ENCODE data around the gene GCDH.

The GCDH gene

DNA sequence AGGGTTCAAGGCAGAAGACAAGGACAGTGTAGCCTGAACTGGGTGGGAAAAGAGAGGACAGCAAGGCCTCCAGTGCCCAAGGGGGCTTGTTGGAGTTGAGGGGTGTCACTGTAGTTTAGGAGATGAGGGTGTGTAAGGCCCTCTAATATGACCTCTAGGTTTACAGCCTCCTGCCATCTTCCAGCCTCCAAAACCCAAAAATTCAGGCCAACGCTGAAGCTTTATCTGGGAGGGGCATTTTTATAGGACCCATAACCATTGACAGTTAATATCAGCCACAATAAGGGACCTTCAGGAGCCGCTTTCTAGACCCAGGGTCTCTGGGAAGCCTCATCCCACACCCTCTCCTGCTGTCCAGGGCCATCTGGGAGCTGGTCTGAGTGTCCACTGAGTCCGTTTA is 6.8 kb upstream of the GCDH start:
- no peak for DNase-seq (ENCODE audit: low read depth in 2 of 2)
- TF ChIP-seq, protein P1, sequence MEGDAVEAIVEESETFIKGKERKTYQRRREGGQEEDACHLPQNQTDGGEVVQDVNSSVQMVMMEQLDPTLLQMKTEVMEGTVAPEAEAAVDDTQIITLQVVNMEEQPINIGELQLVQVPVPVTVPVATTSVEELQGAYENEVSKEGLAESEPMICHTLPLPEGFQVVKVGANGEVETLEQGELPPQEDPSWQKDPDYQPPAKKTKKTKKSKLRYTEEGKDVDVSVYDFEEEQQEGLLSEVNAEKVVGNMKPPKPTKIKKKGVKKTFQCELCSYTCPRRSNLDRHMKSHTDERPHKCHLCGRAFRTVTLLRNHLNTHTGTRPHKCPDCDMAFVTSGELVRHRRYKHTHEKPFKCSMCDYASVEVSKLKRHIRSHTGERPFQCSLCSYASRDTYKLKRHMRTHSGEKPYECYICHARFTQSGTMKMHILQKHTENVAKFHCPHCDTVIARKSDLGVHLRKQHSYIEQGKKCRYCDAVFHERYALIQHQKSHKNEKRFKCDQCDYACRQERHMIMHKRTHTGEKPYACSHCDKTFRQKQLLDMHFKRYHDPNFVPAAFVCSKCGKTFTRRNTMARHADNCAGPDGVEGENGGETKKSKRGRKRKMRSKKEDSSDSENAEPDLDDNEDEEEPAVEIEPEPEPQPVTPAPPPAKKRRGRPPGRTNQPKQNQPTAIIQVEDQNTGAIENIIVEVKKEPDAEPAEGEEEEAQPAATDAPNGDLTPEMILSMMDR (IDR thresholded peaks at IDR 0.05; ENCODE audit: low read depth, low read length): no peak
- H3K4me3 ChIP-seq (replicated peaks in 1 of 2; ENCODE audit: low read depth in 2 of 2, low read length in 2 of 2): no peak overlapping the region

GRCh38 chr19:12884627-12884925 is 6.4 kb upstream of the GCDH start:
- no peak overlapping the region for H3K4me3 ChIP-seq (replicated peaks in 1 of 2; ENCODE audit: low read depth in 2 of 2, low read length in 2 of 2)
- TF ChIP-seq, protein P1 (IDR thresholded peaks at IDR 0.05; ENCODE audit: low read depth, low read length): no peak

GRCh38 chr19:12884926-12885748 is 5.8 kb upstream of the GCDH start:
- TF ChIP-seq, protein P1 (IDR thresholded peaks at IDR 0.05; ENCODE audit: low read depth, low read length): peak; percentile 60
- DNase-seq (ENCODE audit: low read depth in 2 of 2): peak; percentile 65 to 68
- H3K4me3 ChIP-seq (replicated peaks in 1 of 2; ENCODE audit: low read depth in 2 of 2, low read length in 2 of 2): peak overlapping the region; percentile 23 to 35

More at GRCh38 chr19:12884627-12884925, 6.4 kb upstream of the GCDH start:
- no peak for DNase-seq (ENCODE audit: low read depth in 2 of 2)

- TF ChIP-seq, protein P1 (IDR thresholded peaks at IDR 0.05; ENCODE audit: low read depth, low read length): no peak
- peak in 1 of 2 donors; percentile 16 for DNase-seq (ENCODE audit: low read depth in 2 of 2)
- H3K4me3 ChIP-seq (replicated peaks in 1 of 2; ENCODE audit: low read depth in 2 of 2, low read length in 2 of 2): peak overlapping the region; percentile 11 to 35
Observed at GRCh38 chr19:12885749-12886650, 5.0 kb upstream of the GCDH start.

DNA sequence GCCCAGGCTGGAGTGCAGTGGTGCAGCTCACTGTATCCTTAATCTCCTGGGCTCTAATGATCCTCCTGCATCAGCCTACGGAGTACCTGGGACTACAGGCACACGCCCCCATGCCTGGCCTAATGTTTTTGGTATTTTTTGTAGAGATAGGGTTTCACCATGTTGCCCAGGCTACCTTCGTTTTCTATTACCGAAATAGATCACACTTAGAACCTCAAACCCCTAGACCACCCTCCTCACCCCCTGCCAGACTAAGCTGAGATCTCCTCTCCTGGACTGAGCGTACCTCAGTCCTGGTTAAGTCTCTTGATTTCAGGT is 4.3 kb upstream of the GCDH start:
- TF ChIP-seq, protein P1 (IDR thresholded peaks at IDR 0.05; ENCODE audit: low read depth, low read length): no peak
- DNase-seq (ENCODE audit: low read depth in 2 of 2): no peak

DNA sequence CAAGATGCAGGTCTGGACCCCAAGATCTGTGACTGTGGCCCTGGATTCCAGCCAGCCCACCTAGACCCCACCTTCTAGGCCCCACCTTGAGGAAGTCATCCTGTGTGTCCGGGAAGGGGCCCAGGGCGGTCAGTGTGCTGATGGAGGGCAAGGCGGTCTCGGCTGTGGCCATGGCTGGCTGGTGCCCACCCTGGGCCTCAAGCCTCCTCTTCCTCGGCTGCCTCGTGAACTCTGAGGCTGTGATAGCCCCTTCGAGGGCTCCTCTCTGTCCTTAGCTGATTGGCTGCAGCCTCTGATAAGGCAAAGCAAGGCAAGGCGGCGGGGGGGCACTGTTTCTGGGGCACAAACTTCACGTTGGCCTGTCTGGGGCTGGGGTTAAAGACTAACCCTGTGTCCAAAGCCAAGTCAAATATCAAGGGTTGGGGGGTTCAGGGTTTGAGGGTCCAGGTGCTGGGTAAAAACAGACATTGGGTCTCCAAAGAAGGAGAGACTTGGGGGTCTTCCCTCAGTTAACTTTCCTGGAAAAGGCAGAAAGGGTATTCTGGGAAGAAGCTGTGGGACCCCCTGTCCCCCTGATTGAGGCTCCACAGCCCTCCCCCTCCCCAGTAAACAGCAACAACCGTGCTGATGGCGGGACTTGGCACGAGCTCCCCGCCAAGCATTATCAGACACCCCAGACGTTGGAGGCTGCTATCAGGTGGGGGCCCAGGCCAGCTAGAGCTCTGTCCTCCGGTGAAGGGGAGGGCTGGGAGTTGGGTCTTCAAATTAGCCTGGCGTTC is 3.8 kb upstream of the GCDH start, which contains the start of gene KLF1:
Gene KLF1, minus strand, starts transcription at position 233 of the 779 bp plus-strand sequence. Its CDS starts 61 bp downstream, at position 172.
- peak within 1 kb of the TSS in 1 of 2 donors; percentile 11 for H3K4me3 ChIP-seq (replicated peaks in 1 of 2; ENCODE audit: low read depth in 2 of 2, low read length in 2 of 2)
- DNase-seq (ENCODE audit: low read depth in 2 of 2): no peak
- TF ChIP-seq, protein P1 (IDR thresholded peaks at IDR 0.05; ENCODE audit: low read depth, low read length): no peak

More for the DNA sequence above, 4.3 kb upstream of the GCDH start:
- H3K4me3 ChIP-seq (replicated peaks in 1 of 2; ENCODE audit: low read depth in 2 of 2, low read length in 2 of 2): no peak overlapping the region

Measured in cardiac fibroblast (primary cell).